Left lobe of liver (tissue), 2 donors: ENCODE measurements around the gene NHS. TPM values are rescaled to one million over a fixed set of nuclear protein-coding genes. Genes with fewer than 3 reads are reported as not detected.

Experiments used
- ATAC-seq: fragments of 200-7000 bp; cut with Tn5 transposase; one replicate; pipeline ENCODE4 v1.9.1; 2020; ENCODE audit warnings: mild to moderate bottlenecking, moderate library complexity
- DNase-seq: peaks from one replicate; pipeline ENCODE4 v3.0.0-alpha.2; 2020; ENCODE audit warnings: low spot score
- total RNA-seq: library from RNA; stranded (reverse); gene quantifications from one replicate; pipeline ENCODE4 v1.2.1, GENCODE V29; 2021
- donor health status: DM: no; HTN: no; CAD: no; lungs with moderate emphysema.
- donor health status: DM: no; HTN: yes; CAD: no.

Gene NHS
- total RNA-seq, 1 donor from 2014 or later = 0.10 TPM

GRCh38 chrX:17748684-17749083 is 373.7 kb downstream of the NHS start:
- no peak for ATAC-seq
- DNase-seq = no peak

GRCh38 chrX:17750436-17750835 is 375.4 kb downstream of the NHS start:
- DNase-seq (no peak), ATAC-seq (peak; percentile 65)

GRCh38 chrX:17758382-17758781 is 383.4 kb downstream of the NHS start:
- ATAC-seq (no peak), DNase-seq (no peak)

GRCh38 chrX:17759990-17760389 is 385.0 kb downstream of the NHS start:
- DNase-seq (no peak), ATAC-seq (no peak)

- ATAC-seq = no peak
- DNase-seq = no peak
Measured at GRCh38 chrX:17767734-17768133, 392.7 kb downstream of the NHS start.

- ATAC-seq = no peak
Measured at GRCh38 chrX:17768997-17769396, 394.0 kb downstream of the NHS start.

GRCh38 chrX:17769701-17770269 is 394.8 kb downstream of the NHS start:
- no peak for DNase-seq

More at GRCh38 chrX:17768997-17769396, 394.0 kb downstream of the NHS start:
- no peak for DNase-seq

GRCh38 chrX:17773221-17773876 is 398.3 kb downstream of the NHS start:
- ATAC-seq = no peak

More at GRCh38 chrX:17769701-17770269, 394.8 kb downstream of the NHS start:
- ATAC-seq = no peak

GRCh38 chrX:17774053-17774452 is 399.1 kb downstream of the NHS start:
- ATAC-seq (no peak), DNase-seq (no peak)

More at GRCh38 chrX:17773221-17773876, 398.3 kb downstream of the NHS start:
- DNase-seq = no peak

GRCh38 chrX:17778997-17779396 is 404.0 kb downstream of the NHS start:
- ATAC-seq = no peak
- no peak for DNase-seq

GRCh38 chrX:17779434-17779833 is 404.4 kb downstream of the NHS start:
- no peak for DNase-seq
- no peak for ATAC-seq
